T-helper 1 cell treated with Interleukin-12 subunit alpha and Interleukin-12 subunit beta and Interleukin-4 antibody, amounts not matched to agents 30 μg/mL and 1 μg/mL, for 36 hours (primary cell): ENCODE data around the gene OR4C45.
"Not testable (repeated sequence)": the region's sequence is repeated elsewhere in the genome, so short reads cannot be mapped to it uniquely, and the experiment has no call there.

ENCODE experiments used
- H3K27ac Mint-ChIP-seq: one replicate; pipeline ENCODE4 v1.8.0; 2021; ENCODE audit warnings: mild to moderate bottlenecking, mixed read lengths
- H3K27me3 Mint-ChIP-seq: one replicate; pipeline ENCODE4 v1.8.0; 2021; ENCODE audit warnings: low read depth, mixed read lengths
- H3K36me3 Mint-ChIP-seq: one replicate; pipeline ENCODE4 v1.8.0; 2021; ENCODE audit warnings: low read depth, mixed read lengths
- H3K4me1 Mint-ChIP-seq: one replicate; pipeline ENCODE4 v1.8.0; 2021; ENCODE audit warnings: low read depth, mixed read lengths
- H3K4me3 Mint-ChIP-seq: one replicate; pipeline ENCODE4 v1.8.0; 2021; ENCODE audit warnings: mild to moderate bottlenecking, moderate library complexity, mixed read lengths
- H3K9me3 Mint-ChIP-seq: one replicate; pipeline ENCODE4 v1.8.0; 2021; ENCODE audit warnings: mixed read lengths

Gene OR4C45

GRCh38 chr11:50032574-50032973, at the start of gene OR4C45:
TSS of gene OR4C45 (plus strand) at chr11:50032874.
- no peaks in the 10 kb centered on the region for H3K27me3 Mint-ChIP-seq

GRCh38 chr11:49995565-49995964, 37.1 kb upstream of the OR4C45 start:
- Mint-ChIP-seq H3K9me3 (peaks cover 3% of the 10 kb centered on the region), H3K27ac (no peak overlapping the region), H3K36me3 (no peaks in the 10 kb centered on the region), H3K4me1 (no peaks in the 10 kb centered on the region), H3K4me3 (no peak overlapping the region), H3K27me3 (no peaks in the 10 kb centered on the region)

More at GRCh38 chr11:50032574-50032973, at the start of gene OR4C45:
- Mint-ChIP-seq H3K4me1 (no peaks in the 10 kb centered on the region), H3K27ac (no peak within 1 kb of the TSS), H3K4me3 (no peak within 1 kb of the TSS), H3K9me3 (peaks cover 25% of the 10 kb centered on the region), H3K36me3 (no peaks in the 10 kb centered on the region)

GRCh38 chr11:50030193-50030592, 2.5 kb upstream of the OR4C45 start:
- H3K4me3 Mint-ChIP-seq: no peak overlapping the region
- no peaks in the 10 kb centered on the region for H3K4me1 Mint-ChIP-seq
- H3K9me3 Mint-ChIP-seq: peaks cover 37% of the 10 kb centered on the region
- no peaks in the 10 kb centered on the region for H3K36me3 Mint-ChIP-seq
- H3K27me3 Mint-ChIP-seq: no peaks in the 10 kb centered on the region
- H3K27ac Mint-ChIP-seq: no peak overlapping the region

- H3K27ac Mint-ChIP-seq, H3K27me3 Mint-ChIP-seq, H3K4me1 Mint-ChIP-seq, H3K4me3 Mint-ChIP-seq, H3K36me3 Mint-ChIP-seq: not testable (repeated sequence)
- H3K9me3 Mint-ChIP-seq: peaks cover 20% of the 10 kb centered on the region
These were observed 3.6 kb downstream of the OR4C45 start for GRCh38 chr11:50036239-50036638.

GRCh38 chr11:50037251-50037650, 4.6 kb downstream of the OR4C45 start:
- Mint-ChIP-seq H3K27me3 (no peaks in the 10 kb centered on the region), H3K4me3 (no peak overlapping the region), H3K27ac (no peak overlapping the region), H3K36me3 (no peaks in the 10 kb centered on the region), H3K9me3 (peaks cover 20% of the 10 kb centered on the region), H3K4me1 (no peaks in the 10 kb centered on the region)

- peaks cover 5% of the 10 kb centered on the region for H3K9me3 Mint-ChIP-seq
- H3K27me3 Mint-ChIP-seq: no peaks in the 10 kb centered on the region
- H3K27ac Mint-ChIP-seq: no peak overlapping the region
- no peaks in the 10 kb centered on the region for H3K36me3 Mint-ChIP-seq
- no peak overlapping the region for H3K4me3 Mint-ChIP-seq
- no peaks in the 10 kb centered on the region for H3K4me1 Mint-ChIP-seq
These were observed 12.0 kb downstream of the OR4C45 start for GRCh38 chr11:50044647-50045046.

- H3K9me3 Mint-ChIP-seq: peaks cover 15% of the 10 kb centered on the region
- H3K27me3 Mint-ChIP-seq, H3K4me1 Mint-ChIP-seq, H3K27ac Mint-ChIP-seq, H3K4me3 Mint-ChIP-seq, H3K36me3 Mint-ChIP-seq: not testable (repeated sequence)
These were observed 30.4 kb downstream of the OR4C45 start for GRCh38 chr11:50063056-50063455.

- Mint-ChIP-seq H3K9me3 (peaks cover 52% of the 10 kb centered on the region), H3K4me1 (no peaks in the 10 kb centered on the region), H3K36me3 (no peaks in the 10 kb centered on the region), H3K27me3 (no peaks in the 10 kb centered on the region), H3K27ac (no peak overlapping the region), H3K4me3 (no peak overlapping the region)
These were observed 37.7 kb downstream of the OR4C45 start for GRCh38 chr11:50070389-50070788.

- H3K4me1 Mint-ChIP-seq: no peaks in the 10 kb centered on the region
- peaks cover 57% of the 10 kb centered on the region for H3K9me3 Mint-ChIP-seq
- no peaks in the 10 kb centered on the region for H3K27me3 Mint-ChIP-seq
- no peak overlapping the region for H3K27ac Mint-ChIP-seq
- no peaks in the 10 kb centered on the region for H3K36me3 Mint-ChIP-seq
- H3K4me3 Mint-ChIP-seq: no peak overlapping the region
These were observed 39.0 kb downstream of the OR4C45 start for GRCh38 chr11:50071584-50072225.

- H3K27me3 Mint-ChIP-seq: no peaks in the 10 kb centered on the region
- H3K27ac Mint-ChIP-seq: no peak overlapping the region
- no peaks in the 10 kb centered on the region for H3K4me1 Mint-ChIP-seq
- H3K36me3 Mint-ChIP-seq: peaks cover 2% of the 10 kb centered on the region
- H3K4me3 Mint-ChIP-seq: no peak overlapping the region
- peaks cover 65% of the 10 kb centered on the region for H3K9me3 Mint-ChIP-seq
These were observed 39.8 kb downstream of the OR4C45 start for GRCh38 chr11:50072226-50073112.

GRCh38 chr11:50073113-50074105, 40.7 kb downstream of the OR4C45 start:
- no peak overlapping the region for H3K27ac Mint-ChIP-seq
- H3K9me3 Mint-ChIP-seq: peaks cover 71% of the 10 kb centered on the region

GRCh38 chr11:50074161-50074560, 41.5 kb downstream of the OR4C45 start:
- H3K36me3 Mint-ChIP-seq: peaks cover 2% of the 10 kb centered on the region
- no peak overlapping the region for H3K4me3 Mint-ChIP-seq
- H3K27ac Mint-ChIP-seq: no peak overlapping the region
- H3K27me3 Mint-ChIP-seq: no peaks in the 10 kb centered on the region
- no peaks in the 10 kb centered on the region for H3K4me1 Mint-ChIP-seq
- peaks cover 76% of the 10 kb centered on the region for H3K9me3 Mint-ChIP-seq

More at GRCh38 chr11:50073113-50074105, 40.7 kb downstream of the OR4C45 start:
- Mint-ChIP-seq H3K4me3 (no peak overlapping the region), H3K36me3 (peaks cover 2% of the 10 kb centered on the region), H3K4me1 (no peaks in the 10 kb centered on the region), H3K27me3 (no peaks in the 10 kb centered on the region)

GRCh38 chr11:50075856-50076255, 43.2 kb downstream of the OR4C45 start:
- H3K4me3 Mint-ChIP-seq: no peak overlapping the region
- no peak overlapping the region for H3K27ac Mint-ChIP-seq
- no peaks in the 10 kb centered on the region for H3K27me3 Mint-ChIP-seq
- peaks cover 69% of the 10 kb centered on the region for H3K9me3 Mint-ChIP-seq
- peaks cover 2% of the 10 kb centered on the region for H3K36me3 Mint-ChIP-seq
- no peaks in the 10 kb centered on the region for H3K4me1 Mint-ChIP-seq

GRCh38 chr11:50077526-50077925, 44.9 kb downstream of the OR4C45 start:
- Mint-ChIP-seq H3K4me3 (no peak overlapping the region), H3K9me3 (peaks cover 55% of the 10 kb centered on the region)

More at GRCh38 chr11:50077526-50077925, 44.9 kb downstream of the OR4C45 start:
- H3K4me1 Mint-ChIP-seq: no peaks in the 10 kb centered on the region
- H3K36me3 Mint-ChIP-seq: peaks cover 2% of the 10 kb centered on the region
- no peaks in the 10 kb centered on the region for H3K27me3 Mint-ChIP-seq
- no peak overlapping the region for H3K27ac Mint-ChIP-seq
